Neural crest cell (in vitro differentiated cells): ENCODE data around the gene LPCAT3. TPM values are rescaled to one million over a fixed set of nuclear protein-coding genes. Genes with fewer than 3 reads are reported as not detected.

Experiments used
- DNase-seq: peaks from one replicate; pipeline ENCODE4 v3.0.0; 2021; ENCODE audit warnings: low read depth, mixed read lengths, low spot score
- H3K27ac Mint-ChIP-seq: one replicate; pipeline ENCODE4 v1.8.0; 2021; ENCODE audit warnings: mild to moderate bottlenecking, mixed read lengths; ENCODE audit not compliant: unreplicated experiment
- H3K27me3 Mint-ChIP-seq: 2 replicates; pipeline ENCODE4 v1.8.0; 2021; ENCODE audit warnings: low read depth, mild to moderate bottlenecking, mixed read lengths
- H3K36me3 Mint-ChIP-seq: 2 replicates; pipeline ENCODE4 v1.8.0; 2021; ENCODE audit warnings: low read depth, mild to moderate bottlenecking, mixed read lengths
- H3K4me1 Mint-ChIP-seq: 2 replicates; pipeline ENCODE4 v1.8.0; 2021; ENCODE audit warnings: mixed read lengths
- H3K4me3 Mint-ChIP-seq: one replicate; pipeline ENCODE4 v1.8.0; 2021; ENCODE audit warnings: mild to moderate bottlenecking, mixed read lengths
- H3K9me3 Mint-ChIP-seq: 2 replicates; pipeline ENCODE4 v1.8.0; 2021; ENCODE audit warnings: mixed read lengths
- CTCF ChIP-seq: fragments of 200-600 bp; sonication (generic); conservative IDR thresholded peaks from 2 replicates; pipeline ENCODE4 v1.5.0; 2021; ENCODE audit warnings: antibody characterized with exemption, mild to moderate bottlenecking
- total RNA-seq: library from RNA; stranded (reverse); gene quantifications from 2 replicates; pipeline ENCODE4 v1.2.1, GENCODE V29; 2021

Gene LPCAT3
- total RNA-seq, 1 donor from 2014 or later: 32.8 TPM

GRCh38 chr12:6950811-6951540 is 67.3 kb downstream of the LPCAT3 start, which contains the start of gene PTPN6:
Gene PTPN6, plus strand, starts transcription at chr12:6951356. Its CDS starts 157 bp downstream, at chr12:6951513.
- Mint-ChIP-seq H3K36me3 (peaks cover 4% of the 10 kb centered on the region), H3K4me1 (peaks cover 25% of the 10 kb centered on the region), H3K27me3 (peaks cover 4% of the 10 kb centered on the region), H3K4me3 (no peak within 1 kb of the TSS), H3K27ac (peak within 1 kb of the TSS; percentile 57), H3K9me3 (no peaks in the 10 kb centered on the region)
- no peak for DNase-seq
- no peak for TF ChIP-seq CTCF

- Mint-ChIP-seq H3K9me3 (no peaks in the 10 kb centered on the region), H3K4me1 (peaks cover 26% of the 10 kb centered on the region), H3K4me3 (no peak overlapping the region), H3K27ac (peak overlapping the region; percentile 57), H3K36me3 (peaks cover 4% of the 10 kb centered on the region), H3K27me3 (peaks cover 4% of the 10 kb centered on the region)
- DNase-seq: no peak
- TF ChIP-seq CTCF: peak; percentile 56
Measured at GRCh38 chr12:6950401-6950801, 67.9 kb downstream of the LPCAT3 start.

- H3K27me3 Mint-ChIP-seq: peaks cover 11% of the 10 kb centered on the region
- H3K9me3 Mint-ChIP-seq: no peaks in the 10 kb centered on the region
- no peak overlapping the region for H3K27ac Mint-ChIP-seq
- H3K4me3 Mint-ChIP-seq: peak overlapping the region; percentile 47
- no peak for DNase-seq
- H3K36me3 Mint-ChIP-seq: peaks cover 4% of the 10 kb centered on the region
- peaks cover 36% of the 10 kb centered on the region for H3K4me1 Mint-ChIP-seq
- TF ChIP-seq CTCF: no peak
Measured at GRCh38 chr12:6948873-6949594, 69.2 kb downstream of the LPCAT3 start.

- Mint-ChIP-seq H3K27ac (no peak overlapping the region), H3K27me3 (peaks cover 18% of the 10 kb centered on the region)
Measured at GRCh38 chr12:6947615-6948014, 70.7 kb downstream of the LPCAT3 start.

GRCh38 chr12:6946920-6947374 is 71.3 kb downstream of the LPCAT3 start:
- no peak for TF ChIP-seq CTCF
- no peak for DNase-seq
- H3K9me3 Mint-ChIP-seq: no peaks in the 10 kb centered on the region
- peaks cover 21% of the 10 kb centered on the region for H3K27me3 Mint-ChIP-seq
- H3K36me3 Mint-ChIP-seq: peaks cover 4% of the 10 kb centered on the region
- peak overlapping the region; percentile 72 for H3K4me3 Mint-ChIP-seq
- H3K27ac Mint-ChIP-seq: no peak overlapping the region
- H3K4me1 Mint-ChIP-seq: peaks cover 47% of the 10 kb centered on the region

More at GRCh38 chr12:6947615-6948014, 70.7 kb downstream of the LPCAT3 start:
- no peaks in the 10 kb centered on the region for H3K9me3 Mint-ChIP-seq
- peak overlapping the region; percentile 50 for H3K4me3 Mint-ChIP-seq
- H3K4me1 Mint-ChIP-seq: peaks cover 45% of the 10 kb centered on the region
- no peak for TF ChIP-seq CTCF
- H3K36me3 Mint-ChIP-seq: peaks cover 4% of the 10 kb centered on the region
- no peak for DNase-seq
